Measurements from ENCODE around the gene FAM163A.

The FAM163A gene

GRCh38 chr1:179708434-179709195, 34.5 kb upstream of the FAM163A start:
- H3K4me3 ChIP-seq (ENCODE audit: low read depth in 1 of 2, low read length in 1 of 2), result no peak overlapping the region
- no peaks in the 10 kb centered on the region for H3K4me1 ChIP-seq (ENCODE audit: control insufficient read depth in 1 of 2, insufficient read depth in 1 of 2, low read depth in 1 of 2, low read length in 1 of 2)
- no peak overlapping the region for H3K27ac ChIP-seq
- no peaks in the 10 kb centered on the region for H3K27me3 ChIP-seq
- no peak for TF ChIP-seq CTCF (IDR thresholded peaks at IDR 0.05)
- no peaks in the 10 kb centered on the region for H3K9me3 ChIP-seq
- no peaks in the 10 kb centered on the region for H3K36me3 ChIP-seq

DNA sequence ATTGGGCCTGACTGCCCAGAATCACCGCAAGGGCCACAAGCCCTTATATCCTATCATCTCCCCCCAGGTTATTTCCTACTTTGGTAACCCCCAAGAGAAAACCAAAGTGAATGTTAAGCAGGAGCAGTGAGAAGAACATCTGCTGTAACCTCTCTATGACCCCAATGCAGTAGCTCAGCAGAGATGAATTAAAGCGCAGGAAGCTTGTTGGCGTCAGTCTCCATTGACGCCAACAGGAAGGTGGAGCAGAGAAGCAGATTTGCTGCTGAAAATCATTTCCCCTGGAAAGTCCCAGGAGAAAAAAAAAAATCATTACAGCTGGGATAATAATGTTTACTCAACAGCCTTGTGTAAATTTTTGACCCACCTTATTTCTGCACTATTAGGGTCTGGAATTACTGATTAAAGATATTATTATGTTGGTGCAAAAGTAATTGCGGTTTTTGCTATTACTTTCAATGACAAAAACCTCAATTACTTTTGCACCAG, 33.2 kb upstream of the FAM163A start:
- H3K27me3 ChIP-seq, result no peaks in the 10 kb centered on the region
- H3K36me3 ChIP-seq, result no peaks in the 10 kb centered on the region
- H3K4me1 ChIP-seq (ENCODE audit: control insufficient read depth in 1 of 2, insufficient read depth in 1 of 2, low read depth in 1 of 2, low read length in 1 of 2), result no peaks in the 10 kb centered on the region
- H3K4me3 ChIP-seq (ENCODE audit: low read depth in 1 of 2, low read length in 1 of 2), result no peak overlapping the region
- H3K9me3 ChIP-seq, result no peaks in the 10 kb centered on the region
- H3K27ac ChIP-seq, result no peak overlapping the region
- no peak for TF ChIP-seq CTCF (IDR thresholded peaks at IDR 0.05)

- Histone ChIP-seq H3K27ac (no peak overlapping the region), H3K9me3 (peaks cover 7% of the 10 kb centered on the region), H3K27me3 (no peaks in the 10 kb centered on the region), H3K4me1 (ENCODE audit: control insufficient read depth in 1 of 2, insufficient read depth in 1 of 2, low read depth in 1 of 2, low read length in 1 of 2) (no peaks in the 10 kb centered on the region), H3K36me3 (no peaks in the 10 kb centered on the region), H3K4me3 (ENCODE audit: low read depth in 1 of 2, low read length in 1 of 2) (no peak overlapping the region)
- TF ChIP-seq CTCF (IDR thresholded peaks at IDR 0.05), result no peak
Observed at GRCh38 chr1:179714159-179714558, 28.9 kb upstream of the FAM163A start.

DNA sequence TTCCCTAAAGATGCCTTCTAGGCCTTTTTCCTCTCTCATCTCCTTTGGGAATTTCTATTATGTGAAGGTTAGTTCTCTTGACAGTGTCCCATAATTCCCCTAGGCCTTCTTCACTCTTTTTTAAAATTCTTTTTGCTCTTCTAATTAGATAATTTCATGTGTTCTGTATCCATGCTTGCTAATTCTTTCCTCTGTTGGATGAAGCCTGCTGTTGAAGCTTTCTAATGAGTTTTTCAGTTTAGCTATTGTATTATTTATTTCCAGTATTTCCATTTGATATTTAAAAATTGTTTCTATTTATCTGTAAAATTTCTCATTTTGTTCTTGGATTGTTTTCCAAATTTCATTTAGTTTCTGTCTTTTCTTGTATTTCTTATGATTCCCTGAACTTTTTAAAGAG, 28.5 kb upstream of the FAM163A start:
- no peak overlapping the region for H3K4me3 ChIP-seq (ENCODE audit: low read depth in 1 of 2, low read length in 1 of 2)
- H3K27me3 ChIP-seq, result no peaks in the 10 kb centered on the region
- H3K27ac ChIP-seq, result no peak overlapping the region
- no peaks in the 10 kb centered on the region for H3K36me3 ChIP-seq
- H3K9me3 ChIP-seq, result peaks cover 7% of the 10 kb centered on the region
- H3K4me1 ChIP-seq (ENCODE audit: control insufficient read depth in 1 of 2, insufficient read depth in 1 of 2, low read depth in 1 of 2, low read length in 1 of 2), result no peaks in the 10 kb centered on the region
- TF ChIP-seq CTCF (IDR thresholded peaks at IDR 0.05), result no peak

GRCh38 chr1:179719272-179719671, 23.8 kb upstream of the FAM163A start:
- no peak for TF ChIP-seq CTCF (IDR thresholded peaks at IDR 0.05)
- Histone ChIP-seq H3K36me3 (no peaks in the 10 kb centered on the region), H3K27ac (no peak overlapping the region), H3K4me3 (ENCODE audit: low read depth in 1 of 2, low read length in 1 of 2) (no peak overlapping the region), H3K9me3 (peaks cover 7% of the 10 kb centered on the region), H3K4me1 (ENCODE audit: control insufficient read depth in 1 of 2, insufficient read depth in 1 of 2, low read depth in 1 of 2, low read length in 1 of 2) (no peaks in the 10 kb centered on the region), H3K27me3 (no peaks in the 10 kb centered on the region)

Data from neutrophil (primary cell).